ENCODE data around the gene VAC14.

VAC14 gene

GRCh38 chr16:70786020-70786755 is 14.8 kb downstream of the VAC14 start:
- no peak for DNase-seq (ENCODE audit: low spot score)

- DNase-seq (ENCODE audit: low spot score), result no peak
Observed at GRCh38 chr16:70784692-70785555, 16.0 kb downstream of the VAC14 start.

- DNase-seq (ENCODE audit: low spot score), result no peak
Observed at GRCh38 chr16:70782237-70782636, 18.7 kb downstream of the VAC14 start.

- DNase-seq (ENCODE audit: low spot score), result no peak
Observed at GRCh38 chr16:70781800-70782199, 19.2 kb downstream of the VAC14 start.

GRCh38 chr16:70780546-70780945 is 20.4 kb downstream of the VAC14 start:
- no peak for DNase-seq (ENCODE audit: low spot score)

- no peak for DNase-seq (ENCODE audit: low spot score)
Observed at GRCh38 chr16:70779361-70779760, 21.6 kb downstream of the VAC14 start.

- peak; percentile 56 for DNase-seq (ENCODE audit: low spot score)
Observed at GRCh38 chr16:70778901-70779309, 22.1 kb downstream of the VAC14 start.

GRCh38 chr16:70777973-70778406 is 23.0 kb downstream of the VAC14 start:
- DNase-seq (ENCODE audit: low spot score), result no peak

- DNase-seq (ENCODE audit: low spot score), result no peak
Observed at GRCh38 chr16:70777496-70777895, 23.5 kb downstream of the VAC14 start.

- DNase-seq (ENCODE audit: low spot score), result no peak
Observed at GRCh38 chr16:70775399-70775798, 25.6 kb downstream of the VAC14 start.

- no peak for DNase-seq (ENCODE audit: low spot score)
Observed at GRCh38 chr16:70774261-70774660, 26.7 kb downstream of the VAC14 start.

GRCh38 chr16:70772493-70772892 is 28.5 kb downstream of the VAC14 start:
- DNase-seq (ENCODE audit: low spot score), result no peak

GRCh38 chr16:70770626-70771552 is 30.1 kb downstream of the VAC14 start:
- peak; percentile 82 for DNase-seq (ENCODE audit: low spot score)

GRCh38 chr16:70770291-70770625 is 30.7 kb downstream of the VAC14 start:
- DNase-seq (ENCODE audit: low spot score), result no peak

GRCh38 chr16:70769761-70770160 is 31.2 kb downstream of the VAC14 start:
- DNase-seq (ENCODE audit: low spot score), result no peak

- DNase-seq (ENCODE audit: low spot score), result no peak
Observed at GRCh38 chr16:70769131-70769530, 31.8 kb downstream of the VAC14 start.

GRCh38 chr16:70768203-70768580 is 32.8 kb downstream of the VAC14 start:
- DNase-seq (ENCODE audit: low spot score), result no peak

- DNase-seq (ENCODE audit: low spot score), result no peak
Observed at GRCh38 chr16:70767377-70768202, 33.4 kb downstream of the VAC14 start.

- DNase-seq (ENCODE audit: low spot score), result no peak
Observed at GRCh38 chr16:70766658-70767057, 34.3 kb downstream of the VAC14 start.

- no peak for DNase-seq (ENCODE audit: low spot score)
Observed at GRCh38 chr16:70766176-70766575, 34.8 kb downstream of the VAC14 start.

- DNase-seq (ENCODE audit: low spot score), result no peak
Observed at GRCh38 chr16:70765491-70765890, 35.5 kb downstream of the VAC14 start.

Measured in HuH-7 (cell line).